ENCODE results near the gene STX5.
A peak's percentile ranks its signal among the peaks of the same experiment; 100 is the strongest.
"Not testable (repeated sequence)": the region's sequence is repeated elsewhere in the genome, so short reads cannot be mapped to it uniquely, and the experiment has no call there.

The STX5 gene

DNA sequence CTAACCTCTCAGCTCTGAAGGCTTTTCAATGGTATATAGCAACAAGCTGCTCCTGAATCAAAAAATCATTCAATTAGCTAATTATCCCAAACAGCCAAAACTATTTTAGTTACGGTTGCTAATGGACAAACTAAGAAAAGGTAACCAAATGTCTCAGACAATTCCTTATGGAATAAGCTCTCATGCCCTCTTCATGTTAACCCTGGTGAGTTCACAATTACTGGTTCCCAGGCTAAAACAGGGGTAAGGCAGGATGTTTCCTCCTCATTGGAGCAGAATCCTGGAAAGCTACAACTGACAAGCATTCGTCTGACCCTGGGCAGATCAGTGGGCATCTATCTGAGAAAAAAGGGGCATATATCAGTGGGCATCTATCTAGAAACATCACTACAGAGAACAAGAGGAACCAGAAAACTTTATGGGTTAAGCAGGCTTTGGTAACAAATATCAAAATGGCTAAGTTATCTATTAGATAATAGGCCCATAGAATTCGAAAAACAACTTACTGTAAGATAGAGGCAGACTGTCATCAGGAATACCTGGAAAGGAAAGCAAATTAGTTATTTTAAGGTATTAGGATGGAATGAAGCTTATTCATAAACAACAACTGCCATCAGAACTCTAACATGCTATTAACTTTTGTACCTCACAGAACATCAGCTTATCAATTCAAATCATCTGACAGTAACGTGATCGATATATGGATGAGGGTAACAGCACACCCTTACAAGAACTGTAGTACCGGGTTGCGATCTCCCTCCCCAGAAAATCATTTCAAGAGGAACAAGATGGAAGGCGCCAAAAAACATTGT is 22.4 kb upstream of the STX5 start:
- no peak for DNase-seq

DNA sequence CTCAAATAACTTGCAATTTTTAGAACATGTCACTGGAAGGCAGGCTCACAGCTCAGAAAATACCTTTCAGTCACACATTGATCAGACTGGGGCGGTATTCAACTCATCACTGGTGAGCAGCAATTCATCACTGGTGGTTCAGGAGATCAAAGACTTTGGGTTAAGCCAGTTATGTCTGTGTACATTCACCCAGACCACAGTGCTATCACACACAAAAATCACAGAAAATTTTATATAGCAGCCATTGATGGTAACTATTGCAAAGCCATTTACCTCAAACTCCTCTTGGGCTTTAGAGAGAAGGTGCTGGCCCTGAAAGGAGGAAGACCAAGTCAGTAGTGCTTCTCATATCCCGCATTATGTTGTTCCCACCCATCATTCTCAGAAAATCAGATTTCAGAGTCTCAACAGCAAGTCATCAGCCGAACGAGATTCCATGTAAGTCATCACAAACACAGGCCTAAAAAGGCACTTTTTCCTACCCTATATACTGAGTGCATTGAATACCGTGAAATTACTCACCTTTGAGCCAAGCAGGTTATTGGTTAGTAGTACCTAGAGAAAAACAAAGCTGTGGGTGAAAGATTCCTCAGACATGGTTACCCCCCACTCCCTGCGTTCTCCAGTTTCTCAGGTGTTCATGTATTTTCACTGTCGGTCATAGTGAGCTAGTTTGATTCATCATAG is 21.6 kb upstream of the STX5 start:
- no peak for DNase-seq

DNA sequence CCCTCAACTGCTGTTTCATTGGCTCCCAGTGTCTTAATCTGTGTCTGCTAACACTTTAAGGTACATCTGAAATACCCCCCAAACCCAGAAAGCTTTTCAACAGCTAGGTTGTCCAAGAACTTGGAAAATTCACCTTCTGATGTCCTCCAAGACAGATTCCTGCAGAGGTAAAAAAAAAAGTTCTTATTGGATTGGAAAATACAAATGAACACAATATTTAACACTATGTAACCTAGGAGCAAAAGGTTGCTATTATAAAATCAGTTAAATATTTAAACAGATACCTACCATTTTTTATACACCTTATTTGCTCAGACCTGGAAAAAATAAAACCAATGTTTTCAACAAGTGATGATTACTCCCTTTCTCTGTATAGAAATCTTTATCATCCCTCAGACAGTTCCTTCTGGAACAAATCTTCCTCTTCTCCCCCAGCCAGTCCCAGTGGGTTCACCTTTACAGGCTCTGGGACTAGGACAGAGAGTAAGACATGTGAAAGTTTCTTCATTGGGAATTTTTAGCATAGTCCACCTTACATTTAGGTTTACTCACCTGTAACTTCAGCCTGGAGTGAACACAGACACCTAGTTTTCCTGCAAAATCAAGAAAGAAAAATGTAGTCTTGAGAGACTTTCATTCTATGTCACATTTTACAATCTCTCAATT is 20.8 kb upstream of the STX5 start:
- no peak for DNase-seq

DNA sequence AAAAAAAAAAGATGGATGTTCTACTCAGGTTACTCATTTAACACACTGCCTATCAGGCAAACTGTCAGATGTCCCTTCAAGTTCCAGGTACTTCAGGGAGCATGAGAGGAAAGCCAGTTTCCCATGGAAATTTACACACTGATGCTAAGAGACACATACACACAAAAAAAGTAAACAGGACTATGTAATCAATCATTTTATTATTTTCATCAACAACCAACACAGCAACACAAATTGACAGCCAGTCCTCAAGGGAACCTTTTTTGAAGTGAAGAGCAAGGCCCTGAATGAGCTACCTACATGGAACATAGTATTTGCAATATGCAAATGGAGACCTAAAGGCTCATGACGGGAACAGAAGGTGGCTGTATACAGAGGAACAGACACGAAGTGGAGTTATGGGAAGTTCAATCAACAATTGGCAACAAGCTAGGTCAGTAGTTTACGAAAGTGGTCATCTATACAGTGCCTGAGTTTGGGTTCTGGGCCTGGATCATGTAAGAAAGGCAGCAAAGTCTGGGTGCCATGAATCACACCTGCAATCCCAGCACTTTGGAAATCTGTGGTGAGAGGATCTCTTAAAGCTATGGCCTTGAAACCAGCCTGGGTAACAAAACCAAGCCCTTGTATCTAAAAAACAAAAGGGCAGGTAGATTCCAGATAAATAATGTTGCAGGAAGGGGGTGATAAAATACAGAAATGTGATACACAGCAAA is 20.1 kb upstream of the STX5 start:
- DNase-seq, result no peak

DNA sequence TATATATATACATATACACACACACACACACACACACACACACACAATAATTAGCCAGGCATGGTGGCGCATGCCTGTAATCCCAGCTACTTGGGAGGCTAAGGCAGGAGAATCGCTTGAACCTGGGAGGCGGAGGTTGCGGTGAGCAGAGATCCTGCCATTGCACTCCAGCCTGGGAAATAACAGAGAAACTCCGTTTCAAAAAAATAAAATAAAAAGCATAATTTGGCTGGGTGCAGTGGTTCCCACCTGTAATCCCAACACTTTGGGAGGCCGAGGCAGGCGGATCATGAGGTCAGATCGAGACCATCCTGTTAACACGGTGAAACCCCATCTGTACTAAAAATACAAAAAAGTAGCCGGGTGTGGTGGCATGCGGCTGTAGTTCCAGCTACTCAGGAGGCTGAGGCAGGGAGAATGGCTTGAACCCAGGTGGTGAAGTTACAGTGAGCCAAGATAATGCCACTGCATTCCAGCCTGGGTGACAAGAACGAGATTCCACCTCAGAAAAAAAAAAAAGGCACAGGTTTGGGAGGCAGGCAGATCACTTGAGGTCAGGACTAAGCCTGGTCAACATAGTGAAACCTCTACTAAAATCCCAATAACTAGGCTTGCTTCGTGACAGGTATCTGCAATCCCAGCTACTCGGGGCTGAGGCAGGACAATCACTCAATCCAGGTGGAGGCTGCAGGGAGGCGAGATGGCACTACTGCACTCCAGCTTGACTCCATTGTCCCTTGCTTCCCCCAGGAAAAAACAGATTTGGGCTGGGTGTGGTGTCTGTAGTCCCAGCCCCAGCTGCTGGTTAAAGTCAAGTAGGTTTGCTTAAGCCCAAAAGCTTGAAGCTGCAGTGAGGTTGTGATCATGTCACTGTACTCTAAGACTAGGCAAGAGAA is 19.3 kb upstream of the STX5 start:
- no peak for DNase-seq

DNA sequence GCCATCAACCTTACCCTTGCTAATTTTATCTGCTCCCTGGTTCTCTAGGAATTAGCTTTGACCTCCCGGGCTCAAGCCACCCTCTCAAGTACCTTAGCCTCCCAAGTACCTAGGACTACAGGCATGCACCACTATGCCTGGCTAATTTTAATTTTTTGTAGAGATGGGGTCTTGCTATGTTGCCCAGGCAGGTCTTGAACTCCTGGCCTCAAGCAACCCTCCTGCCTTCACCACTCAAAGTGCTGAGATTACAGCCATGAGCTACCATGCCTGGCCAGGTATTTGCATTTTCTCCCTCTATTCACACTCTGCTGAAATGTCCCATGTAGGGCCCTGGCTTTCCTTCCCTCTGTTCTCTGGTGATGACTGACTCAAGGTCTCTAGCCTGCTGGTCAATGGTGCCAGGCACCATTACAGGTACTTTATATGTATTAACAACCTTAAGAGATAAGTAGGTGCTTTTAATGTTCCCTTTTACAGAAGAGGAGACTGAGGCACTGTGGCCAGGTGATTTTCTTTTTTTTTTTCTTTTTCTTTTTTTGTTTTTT is 16.0 kb upstream of the STX5 start:
- no peak for DNase-seq

- DNase-seq, result no peak
Measured at GRCh38 chr11:62846177-62846576, 14.3 kb upstream of the STX5 start.

DNA sequence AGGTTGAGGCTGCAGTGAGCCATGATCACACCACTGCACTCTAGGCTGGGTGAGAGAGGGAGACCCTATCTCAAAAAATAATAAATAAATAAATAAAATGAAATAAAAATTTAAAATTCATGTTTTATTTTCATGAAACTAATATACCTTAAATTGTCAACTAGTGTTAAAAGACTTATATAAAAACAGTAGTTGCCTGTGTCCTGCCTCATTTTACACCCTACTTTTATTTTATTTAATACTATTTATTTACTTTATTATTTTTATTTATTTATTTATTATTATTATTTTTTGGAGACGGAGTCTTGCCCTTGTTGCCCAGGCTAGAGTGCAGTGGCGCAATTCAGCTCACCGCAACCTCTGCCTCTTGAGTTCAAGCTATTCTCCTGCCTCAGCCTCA is 12.3 kb upstream of the STX5 start:
- DNase-seq, result no peak

GRCh38 chr11:62843466-62843865 is 11.6 kb upstream of the STX5 start:
- DNase-seq, result peak; percentile 56

GRCh38 chr11:62842891-62843290 is 11.0 kb upstream of the STX5 start:
- DNase-seq, result not testable (repeated sequence)

GRCh38 chr11:62842171-62842741 is 10.4 kb upstream of the STX5 start:
- DNase-seq, result no peak

DNA sequence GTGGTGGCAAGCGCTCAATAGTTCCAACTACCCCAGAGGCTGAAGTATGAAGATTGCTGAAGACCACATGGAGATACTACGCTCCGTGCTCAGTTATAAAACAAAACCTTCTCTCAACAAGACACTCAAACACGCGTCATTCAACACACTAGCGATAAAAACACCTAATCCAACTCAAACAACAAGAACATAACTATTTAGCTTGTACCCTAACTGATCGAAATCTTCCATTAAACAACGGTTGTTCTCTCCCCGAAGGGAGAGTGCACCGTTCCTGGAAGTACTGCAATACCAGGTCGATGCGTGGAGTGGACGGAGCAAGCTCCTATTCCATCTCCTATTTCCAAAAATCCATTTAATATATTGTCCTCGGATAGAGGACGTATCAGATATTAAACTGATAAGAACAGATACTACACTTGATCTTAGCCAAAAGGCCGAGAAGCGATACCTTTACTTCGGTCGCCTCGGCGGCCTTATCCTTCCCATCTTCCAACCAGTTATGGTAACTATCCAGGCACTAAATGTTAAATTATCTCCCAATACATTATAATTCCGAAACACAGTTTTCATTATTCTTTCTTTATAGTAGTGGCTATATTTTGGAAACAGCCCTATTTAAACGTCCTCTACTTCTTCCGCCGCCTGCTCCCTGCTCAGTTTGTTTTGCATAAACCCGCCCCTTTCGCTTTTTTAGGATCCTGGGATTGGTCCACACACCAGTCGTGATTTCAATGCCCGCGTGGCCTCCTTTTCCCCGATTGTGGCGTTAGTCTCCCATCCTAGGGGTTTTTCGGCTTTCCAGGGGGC is 9.7 kb upstream of the STX5 start:
- peak; percentile 100 for DNase-seq

DNA sequence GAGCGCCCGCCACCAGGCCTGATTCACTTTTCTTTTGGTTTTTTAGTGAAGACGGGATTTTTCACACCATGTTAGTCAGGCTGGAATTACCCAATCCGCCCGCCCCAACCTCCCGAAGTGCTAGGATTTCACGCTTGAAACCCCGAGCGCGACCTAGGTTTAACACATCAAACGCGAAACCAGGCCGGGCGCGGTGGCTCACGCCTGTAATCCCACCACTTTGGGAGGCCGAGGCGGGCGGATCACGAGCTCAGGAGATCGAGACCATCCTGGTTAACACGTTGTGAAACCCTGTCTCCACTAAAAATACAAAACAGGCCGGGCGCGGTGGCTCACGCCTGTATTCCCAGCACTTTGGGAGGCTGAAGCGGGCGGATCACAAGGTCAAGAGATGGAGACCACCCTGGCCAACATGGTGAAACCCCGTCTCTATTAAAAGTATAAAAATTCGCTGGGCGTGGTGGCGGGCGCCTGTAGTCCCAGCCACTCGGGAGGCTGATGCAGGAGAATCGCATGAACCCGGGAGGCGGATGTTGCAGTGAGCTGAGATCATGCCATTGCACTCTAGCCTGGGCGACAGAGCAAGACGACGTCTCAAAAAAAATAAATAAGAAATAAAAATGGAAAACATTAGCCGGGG is 9.0 kb upstream of the STX5 start:
- DNase-seq, result peak; percentile 85

- peak; percentile 93 for DNase-seq
Measured at GRCh38 chr11:62839050-62839945, 7.4 kb upstream of the STX5 start, which contains the start of gene WDR74. TSS of gene WDR74 (minus strand) at chr11:62839590. CDS start at chr11:62839570, 20 bp downstream.

- DNase-seq, result no peak
Measured at GRCh38 chr11:62835336-62835735, 3.5 kb upstream of the STX5 start.

GRCh38 chr11:62832336-62833234 is 734 bp upstream of the STX5 start, which contains the start of gene TEX54:
TSS of gene TEX54 (minus strand) at chr11:62832841.
- no peak for DNase-seq

DNA sequence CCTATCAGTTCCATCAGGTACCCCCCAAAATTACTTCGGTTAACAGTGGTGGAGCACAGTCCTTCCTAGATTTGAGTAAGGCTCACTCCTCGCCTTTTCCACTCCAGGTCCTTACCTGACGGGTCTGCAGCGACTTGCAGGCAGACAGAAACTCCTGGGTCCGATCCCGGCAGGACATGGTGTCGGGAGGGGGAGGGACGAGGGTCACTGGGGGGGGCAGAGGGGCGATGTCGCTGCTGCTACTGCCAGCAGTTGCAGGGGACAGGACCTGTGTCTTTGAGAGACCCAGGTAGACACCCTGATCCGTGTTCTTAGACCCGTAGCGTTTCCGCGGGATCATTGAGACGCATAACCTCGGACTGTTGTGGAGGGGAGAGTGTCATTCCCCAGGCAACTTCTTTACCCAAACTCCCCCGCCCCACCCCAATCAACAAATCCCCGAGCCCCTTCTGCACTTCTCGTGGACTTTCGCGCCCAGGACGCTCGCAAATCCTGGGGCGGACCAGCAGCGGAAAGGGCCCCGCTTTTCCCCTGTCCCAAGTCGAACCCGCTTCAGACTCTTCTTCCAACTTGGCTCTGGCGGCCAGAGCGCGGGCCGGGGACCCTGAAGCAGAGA is 839 bp downstream of the STX5 start:
- peak; percentile 37 for DNase-seq
